ENCODE data around the gene SURF2. TPM values are rescaled to one million over a fixed set of nuclear protein-coding genes. Genes with fewer than 3 reads are reported as not detected.

The SURF2 gene
- total RNA-seq, 1 donor from 2014 or later = 19.5 TPM

GRCh38 chr9:133335924-133336811 lies 20.2 kb upstream of the SURF2 start, which contains the start of gene SURF6:
Gene SURF6, minus strand, starts transcription at chr9:133336188. Its CDS starts 56 bp downstream, at chr9:133336132.
- DNase-seq (ENCODE audit: low spot score) = peak; percentile 92

DNA sequence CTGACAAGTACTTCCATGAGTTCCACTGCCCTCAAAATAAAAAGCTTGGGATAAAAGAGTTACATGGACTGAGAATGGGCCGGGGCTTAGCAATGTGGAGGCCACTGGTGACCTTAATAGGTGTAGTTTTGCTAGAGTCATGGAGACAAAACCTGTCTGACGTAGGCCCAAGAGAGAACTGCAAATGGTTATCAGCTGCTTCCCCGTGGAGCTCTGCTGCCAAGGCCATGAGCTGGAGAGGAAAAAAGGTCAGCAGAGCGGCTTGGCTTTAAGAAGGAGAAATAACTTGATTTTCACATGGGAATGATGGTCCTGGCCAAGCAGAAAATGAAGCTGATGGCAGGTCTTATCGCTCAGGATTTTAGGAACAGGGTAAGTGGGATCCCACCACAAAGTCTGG lies 16.7 kb upstream of the SURF2 start:
- no peak for DNase-seq (ENCODE audit: low spot score)

DNA sequence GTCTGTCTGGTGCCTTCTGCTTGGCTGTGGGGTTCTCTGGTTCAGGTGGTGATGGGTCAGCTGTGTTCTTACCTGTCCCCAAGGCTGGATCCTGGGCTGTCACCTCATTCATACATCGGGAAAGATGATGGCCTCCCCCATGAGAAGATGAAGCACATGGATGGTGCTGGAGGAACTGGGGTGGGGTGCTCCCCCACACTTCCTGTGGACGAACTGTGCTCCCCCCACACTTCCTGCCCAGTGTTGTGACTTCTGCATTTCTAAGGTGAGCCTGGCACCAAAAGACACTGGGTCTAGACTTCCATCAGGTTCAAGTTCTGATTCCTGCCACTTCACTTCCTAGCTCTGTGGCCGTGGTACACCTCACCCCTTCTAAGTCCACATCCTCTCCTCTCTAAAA lies 16.1 kb upstream of the SURF2 start:
- DNase-seq (ENCODE audit: low spot score) = no peak

DNA sequence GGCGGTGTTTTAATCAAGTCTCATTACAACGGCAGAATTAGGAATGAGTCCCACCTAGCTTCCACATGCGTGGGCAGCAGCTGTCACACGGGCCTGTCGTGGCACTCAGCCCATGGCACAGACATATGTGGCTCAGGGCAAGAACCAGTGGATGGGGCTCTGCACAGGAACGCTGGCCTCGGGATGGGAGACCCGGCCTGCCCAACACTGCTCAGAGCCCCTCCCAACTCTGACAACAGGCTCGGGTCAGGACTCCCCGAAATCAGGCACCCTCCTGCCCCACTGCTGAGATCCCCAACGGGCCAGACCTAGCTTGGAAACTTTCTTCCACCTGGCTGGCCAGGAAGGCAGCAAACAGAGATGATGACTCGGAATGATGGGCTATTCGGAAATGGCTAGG lies 15.4 kb upstream of the SURF2 start:
- DNase-seq (ENCODE audit: low spot score) = no peak

- peak; percentile 45 for DNase-seq (ENCODE audit: low spot score)
These were observed 14.8 kb upstream of the SURF2 start for GRCh38 chr9:133341369-133342068.

DNA sequence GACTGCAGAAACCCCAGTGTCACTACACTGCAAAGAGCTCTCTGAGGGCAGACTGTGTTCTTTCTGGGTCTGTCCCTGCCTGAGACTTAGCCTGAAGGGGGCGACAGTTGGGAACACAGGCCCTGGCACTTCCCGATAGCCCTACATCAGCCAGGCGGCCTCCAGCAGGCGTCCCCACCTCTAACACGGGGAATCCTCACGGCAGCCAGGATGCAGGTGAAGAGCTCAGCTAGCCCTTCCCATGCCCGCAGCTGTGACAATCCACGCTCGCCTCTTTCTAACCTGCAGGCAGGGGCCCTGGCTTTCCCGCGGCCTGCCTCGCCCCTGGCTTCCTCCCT lies 14.3 kb upstream of the SURF2 start:
- DNase-seq (ENCODE audit: low spot score) = no peak

- no peak for DNase-seq (ENCODE audit: low spot score)
These were observed 13.8 kb upstream of the SURF2 start for GRCh38 chr9:133342570-133342969.

- no peak for DNase-seq (ENCODE audit: low spot score)
These were observed 12.3 kb upstream of the SURF2 start for GRCh38 chr9:133344071-133344470.

DNA sequence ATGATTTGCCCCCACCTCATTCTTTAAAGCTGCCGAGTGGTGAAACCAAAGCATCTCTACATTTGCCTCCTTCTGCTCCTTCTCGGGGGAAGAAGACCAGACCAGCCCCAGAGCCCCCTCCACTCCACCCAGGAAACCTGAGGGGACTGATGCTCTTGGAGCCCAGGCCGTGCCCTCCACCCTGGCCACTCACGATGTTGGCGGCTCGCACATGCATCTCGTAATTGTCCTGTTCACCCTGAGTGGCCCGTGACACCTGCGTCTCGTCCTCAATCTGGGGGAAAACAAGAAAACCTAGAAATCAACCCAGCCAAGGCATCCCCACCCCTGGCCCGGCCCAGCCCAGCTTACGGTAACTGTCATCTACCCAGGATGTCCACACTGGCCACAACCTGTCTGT lies 11.4 kb upstream of the SURF2 start:
- DNase-seq (ENCODE audit: low spot score) = no peak

- no peak for DNase-seq (ENCODE audit: low spot score)
These were observed 10.8 kb upstream of the SURF2 start for GRCh38 chr9:133345596-133345995.

- no peak for DNase-seq (ENCODE audit: low spot score)
These were observed 10.1 kb upstream of the SURF2 start for GRCh38 chr9:133346021-133346785.

DNA sequence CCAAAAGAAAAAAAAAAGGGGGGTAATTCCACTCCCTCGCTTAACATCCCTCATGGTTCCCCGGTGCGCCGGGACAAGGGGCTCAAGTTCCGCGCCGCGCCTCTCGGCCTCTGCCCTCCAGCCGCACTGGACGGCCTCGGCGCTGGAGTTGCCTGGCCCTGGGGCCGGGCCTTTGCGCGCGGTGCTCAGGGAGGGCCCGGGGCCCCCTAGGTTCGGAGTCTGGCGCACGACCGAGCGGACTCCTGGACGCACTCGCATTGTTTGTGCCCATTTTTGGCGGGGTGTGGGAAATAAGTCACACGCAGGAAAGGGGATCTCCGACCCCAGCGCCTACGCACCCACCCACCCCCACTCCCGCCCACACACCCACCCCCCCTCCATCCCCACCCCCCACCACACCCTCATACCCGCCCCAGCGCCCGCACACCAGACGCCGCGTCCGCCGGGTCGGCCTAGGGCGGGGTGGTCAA lies 8.8 kb upstream of the SURF2 start:
- no peak for DNase-seq (ENCODE audit: low spot score)

DNA sequence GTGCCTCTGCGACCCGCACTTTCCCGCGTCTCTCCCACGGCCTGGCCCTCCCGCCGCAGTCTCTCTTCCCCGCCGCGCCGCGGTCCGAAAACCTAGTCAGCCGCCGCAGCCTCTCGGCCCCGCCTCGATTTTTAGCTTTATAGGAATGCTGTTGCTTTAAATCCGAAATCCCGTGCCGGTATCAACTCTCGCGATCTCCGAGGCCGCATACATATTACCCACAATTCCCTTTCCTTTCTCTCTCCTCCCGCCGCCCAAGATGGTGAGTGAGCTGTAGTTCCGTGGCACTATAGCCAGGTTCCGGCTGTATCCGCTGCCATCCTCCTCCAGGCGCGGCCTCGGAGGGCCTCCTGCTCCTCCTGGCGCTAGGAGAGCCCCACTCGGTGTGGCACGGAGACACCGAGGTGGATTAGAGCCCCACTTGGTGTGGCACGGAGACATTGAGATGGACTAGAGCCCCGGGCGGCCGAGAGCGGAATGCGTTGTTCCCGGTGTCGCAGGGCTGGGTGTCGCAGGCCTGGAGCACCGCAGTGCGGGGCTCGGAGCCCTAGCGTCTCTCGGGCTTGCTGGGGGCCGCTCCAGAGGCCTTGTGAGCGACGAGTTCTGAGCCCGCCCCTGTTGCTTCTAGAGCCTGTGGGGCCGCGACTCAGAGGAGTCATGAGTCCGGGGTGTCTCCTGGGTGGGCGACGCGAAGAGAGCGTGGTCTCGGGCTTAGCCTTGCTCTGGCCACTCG lies 8.2 kb upstream of the SURF2 start, which contains the start of the genes MED22 and RPL7A:
Gene MED22 (minus strand): TSS at position 147 of the 733 bp plus-strand sequence. CDS start 1,469 bp downstream, outside the sequence.
Gene RPL7A (plus strand): TSS at position 234 of the 733 bp plus-strand sequence. CDS start 26 bp downstream, at position 260.
- peak; percentile 98 for DNase-seq (ENCODE audit: low spot score)

DNA sequence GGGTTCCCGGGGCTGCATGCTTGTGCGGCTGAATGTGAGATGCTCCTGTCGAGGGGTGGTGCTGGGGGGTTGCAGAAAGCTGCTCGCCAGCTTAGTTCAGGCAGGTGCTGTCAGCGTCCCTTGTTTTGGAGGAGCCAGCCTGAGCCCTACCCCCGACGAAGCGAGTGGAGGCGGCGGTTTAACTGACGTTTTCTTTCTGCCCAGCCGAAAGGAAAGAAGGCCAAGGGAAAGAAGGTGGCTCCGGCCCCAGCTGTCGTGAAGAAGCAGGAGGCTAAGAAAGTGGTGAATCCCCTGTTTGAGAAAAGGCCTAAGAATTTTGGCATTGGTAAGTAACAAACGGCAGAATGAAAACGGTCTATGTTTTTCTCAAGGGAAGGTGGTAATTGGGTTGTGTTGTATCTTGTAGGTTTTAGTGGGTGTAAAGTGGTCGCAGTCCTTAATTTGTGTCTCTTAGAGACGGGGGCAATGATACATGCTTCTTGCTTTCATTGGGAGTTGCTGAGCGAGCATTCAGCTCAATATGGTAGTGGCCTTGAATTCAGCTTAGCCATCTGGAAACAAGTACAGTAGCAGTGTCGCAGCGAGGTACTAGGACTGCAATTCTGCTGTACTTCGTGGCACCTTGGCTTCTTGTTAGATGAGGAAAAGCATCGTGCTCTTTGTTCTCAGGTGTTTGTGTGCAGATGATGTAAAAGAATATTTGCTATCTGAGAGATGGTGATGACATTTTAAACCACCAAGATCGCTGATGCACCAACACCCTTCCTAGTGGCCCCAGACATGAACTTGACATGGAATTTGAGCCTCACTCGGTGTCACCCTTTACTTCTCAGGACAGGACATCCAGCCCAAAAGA lies 7.4 kb upstream of the SURF2 start:
- no peak for DNase-seq (ENCODE audit: low spot score)

GRCh38 chr9:133349965-133350616 lies 6.3 kb upstream of the SURF2 start:
- DNase-seq (ENCODE audit: low spot score) = no peak

- DNase-seq (ENCODE audit: low spot score) = no peak
These were observed 4.8 kb upstream of the SURF2 start for GRCh38 chr9:133351526-133351907.

DNA sequence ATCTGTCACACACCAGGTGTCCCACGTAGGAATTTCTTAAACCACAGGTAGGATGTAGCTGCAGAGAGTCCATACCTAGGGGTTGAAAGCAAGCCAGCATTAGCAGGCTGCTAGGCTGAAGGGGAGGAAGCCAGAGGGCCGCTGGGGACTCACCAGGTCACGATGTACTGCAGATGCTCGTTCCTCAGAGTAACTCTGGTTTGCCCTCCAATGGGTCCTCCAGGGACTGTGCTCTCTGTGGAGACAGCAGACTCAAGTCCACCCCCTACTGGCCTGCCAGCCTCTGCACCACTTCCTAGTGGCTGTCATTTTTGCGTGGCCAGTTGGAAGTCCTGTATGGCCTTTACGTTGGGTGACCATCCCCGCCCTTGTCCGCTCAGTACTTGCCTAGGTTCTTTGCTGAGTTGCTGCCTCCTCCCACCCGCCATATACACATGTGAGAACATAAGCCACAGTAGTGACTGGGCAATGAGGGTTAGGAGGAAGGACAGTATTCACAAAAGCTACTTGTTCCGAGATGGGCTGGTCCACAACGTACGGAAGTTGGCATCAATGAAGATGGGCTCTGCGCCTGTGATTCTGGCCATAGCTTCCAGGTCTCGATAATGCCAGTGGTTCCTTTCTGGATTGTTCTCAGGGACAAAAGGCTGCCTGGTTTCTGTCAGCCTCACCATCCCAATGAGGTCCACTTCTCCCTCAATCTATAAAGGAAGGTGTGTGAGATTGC lies 4.3 kb upstream of the SURF2 start:
- peak; percentile 39 for DNase-seq (ENCODE audit: low spot score)

DNA sequence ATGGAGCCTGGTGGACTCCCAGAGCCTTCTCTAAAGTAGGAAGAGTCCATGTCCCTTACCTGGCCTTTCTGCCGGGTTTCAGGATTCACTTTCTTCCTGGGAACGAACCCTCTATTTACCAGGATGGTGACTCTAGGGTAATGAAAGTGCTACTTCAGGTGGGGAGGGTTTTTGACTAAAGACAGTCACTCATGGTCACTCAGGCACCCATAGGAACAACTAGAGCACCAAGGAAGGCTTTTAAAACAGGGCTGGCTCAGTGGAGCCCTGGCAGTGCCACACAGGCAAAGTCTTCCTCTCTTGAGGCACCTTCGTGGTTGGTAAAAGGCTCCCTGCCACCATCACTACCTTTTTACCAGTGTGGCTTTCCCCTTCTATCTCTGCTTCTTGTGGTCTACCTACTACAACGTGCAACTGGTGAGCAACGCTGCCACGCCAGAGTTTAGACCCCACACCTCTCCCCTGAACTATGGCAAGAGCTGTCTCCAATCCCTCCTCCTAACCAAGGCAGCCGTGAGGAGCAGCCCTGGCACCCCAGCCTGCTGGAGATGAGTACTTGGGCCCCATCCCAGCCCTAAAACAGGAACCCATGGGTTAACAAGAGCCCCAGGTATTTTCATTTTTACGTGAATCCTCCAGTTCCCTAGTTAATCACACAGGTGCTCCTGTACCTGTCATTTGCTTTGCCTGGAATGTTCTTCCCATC lies 3.6 kb upstream of the SURF2 start:
- DNase-seq (ENCODE audit: low spot score) = no peak
